Activated CD8-positive, alpha-beta memory T cell treated with anti-CD3 and anti-CD28 coated beads, Interleukin-2, amount 50 U/mL, for 4 hours (primary cell): Measurements from ENCODE around the gene TOGARAM2.
"Not testable (repeated sequence)": the region's sequence is repeated elsewhere in the genome, so short reads cannot be mapped to it uniquely, and the experiment has no call there.

Experiments used
- DNase-seq: peaks from one replicate; pipeline ENCODE4 v3.0.0-alpha.2; 2020

TOGARAM2 gene

GRCh38 chr2:28977176-28977875 lies 3.8 kb upstream of the TOGARAM2 start:
- DNase-seq: no peak

DNA sequence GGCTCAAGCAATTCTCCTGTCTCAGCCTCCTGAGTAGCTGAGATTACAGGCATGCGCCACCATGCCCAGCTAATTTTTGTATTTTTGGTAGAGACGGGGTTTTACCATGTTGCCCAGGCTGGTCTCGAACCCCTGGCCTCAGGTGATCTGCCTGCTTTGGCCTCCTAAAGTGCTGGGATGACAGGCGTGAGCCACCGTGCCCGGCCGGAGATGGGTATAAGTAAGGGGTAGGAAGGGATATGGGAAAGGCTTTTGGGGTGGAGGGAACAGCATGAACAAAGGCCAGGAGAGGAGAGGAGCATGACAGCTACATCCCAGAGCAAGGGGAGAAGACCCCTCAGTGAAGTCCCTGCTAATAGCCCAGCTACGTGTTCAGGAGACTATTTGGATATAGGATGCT lies 3.1 kb upstream of the TOGARAM2 start:
- not testable (repeated sequence) for DNase-seq

GRCh38 chr2:28978606-28979005 lies 2.5 kb upstream of the TOGARAM2 start:
- no peak for DNase-seq

DNA sequence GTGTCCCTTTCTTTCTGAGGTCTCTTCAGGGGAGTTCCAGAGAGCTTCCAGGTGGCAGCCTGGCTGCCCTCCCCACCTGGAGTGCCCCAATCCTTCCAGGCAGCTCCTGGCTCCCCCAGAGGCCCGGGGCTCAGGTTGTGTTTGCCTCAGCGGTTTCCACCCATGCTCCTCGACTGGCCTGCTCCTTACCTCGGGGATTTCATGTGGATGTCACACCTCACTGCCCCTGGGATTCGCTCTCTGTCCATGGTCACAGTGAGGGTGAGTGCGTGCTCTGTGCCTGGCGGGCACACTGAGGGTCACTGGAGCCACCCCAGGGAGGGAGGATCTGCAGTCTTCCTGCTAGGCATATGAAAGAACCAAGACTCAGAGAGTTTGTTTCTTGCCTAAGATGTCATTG lies 2.1 kb upstream of the TOGARAM2 start:
- DNase-seq: no peak

- DNase-seq: no peak
Observed at GRCh38 chr2:28979576-28980366, 1.3 kb upstream of the TOGARAM2 start.

GRCh38 chr2:28980368-28981015 lies 606 bp upstream of the TOGARAM2 start:
- DNase-seq: no peak

DNA sequence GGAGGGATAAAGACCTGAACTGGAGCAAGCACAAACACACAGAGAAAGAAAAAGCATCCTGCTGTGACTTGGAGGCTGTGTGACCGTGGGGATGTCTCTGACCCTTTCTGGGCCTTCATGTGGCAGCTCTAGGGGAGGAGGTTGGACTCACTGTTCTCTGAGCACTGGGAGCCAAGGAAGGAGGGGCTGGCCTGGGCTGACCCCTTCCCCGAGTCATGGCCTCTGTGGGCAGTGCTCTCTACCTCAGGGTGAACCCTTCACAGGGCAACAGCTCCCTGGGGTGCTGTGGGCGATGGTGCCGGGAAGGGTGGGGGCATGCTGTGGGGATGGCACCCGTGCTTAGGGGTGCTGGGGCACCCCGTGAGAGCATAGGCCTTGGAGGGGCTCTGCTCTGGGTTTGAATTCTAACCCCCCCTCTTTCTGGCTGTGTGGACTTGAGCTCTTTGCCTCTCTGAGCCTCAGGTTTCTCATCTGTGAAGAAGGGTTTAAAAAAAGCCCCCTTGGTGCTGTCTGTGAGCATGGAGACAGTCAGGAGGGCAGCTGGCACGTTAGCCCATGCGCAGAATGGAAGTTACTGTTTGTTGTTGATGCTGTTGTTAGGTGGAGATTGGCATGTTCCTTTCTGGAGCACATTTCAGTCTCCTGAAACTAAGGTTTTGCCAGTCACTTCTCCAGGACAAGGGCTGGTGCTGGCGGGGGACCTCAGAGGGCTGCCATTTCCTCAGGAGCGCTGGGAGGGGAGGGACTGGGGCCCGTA lies 700 bp downstream of the TOGARAM2 start:
- DNase-seq: no peak

DNA sequence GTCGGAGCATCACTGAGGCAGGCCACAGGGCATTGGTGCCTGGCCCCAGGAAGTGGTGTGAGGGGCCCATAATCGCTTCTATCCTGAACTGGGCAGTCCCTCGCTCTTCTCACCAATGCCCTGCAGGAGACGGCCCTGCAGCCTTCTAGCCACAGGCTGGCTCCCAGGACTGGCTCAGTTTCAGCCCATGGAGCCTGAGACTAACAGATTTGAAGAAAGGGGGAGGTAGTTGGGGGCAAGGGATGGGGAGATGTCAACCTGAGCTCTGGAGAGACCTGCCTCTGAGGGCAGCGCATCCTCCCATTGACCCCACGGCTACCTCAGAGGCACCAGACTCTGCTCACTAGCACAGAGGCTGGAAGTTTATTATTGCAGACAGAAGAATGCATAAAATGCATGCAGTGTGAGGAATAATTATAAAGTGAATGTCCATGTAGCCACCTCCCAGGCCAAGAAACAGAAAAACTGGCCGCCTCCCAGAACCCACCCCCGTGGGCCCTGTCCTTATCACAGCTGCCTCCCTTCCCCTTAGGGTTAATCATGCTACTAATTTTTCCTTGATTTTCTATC lies 1.4 kb downstream of the TOGARAM2 start:
- DNase-seq: no peak

DNA sequence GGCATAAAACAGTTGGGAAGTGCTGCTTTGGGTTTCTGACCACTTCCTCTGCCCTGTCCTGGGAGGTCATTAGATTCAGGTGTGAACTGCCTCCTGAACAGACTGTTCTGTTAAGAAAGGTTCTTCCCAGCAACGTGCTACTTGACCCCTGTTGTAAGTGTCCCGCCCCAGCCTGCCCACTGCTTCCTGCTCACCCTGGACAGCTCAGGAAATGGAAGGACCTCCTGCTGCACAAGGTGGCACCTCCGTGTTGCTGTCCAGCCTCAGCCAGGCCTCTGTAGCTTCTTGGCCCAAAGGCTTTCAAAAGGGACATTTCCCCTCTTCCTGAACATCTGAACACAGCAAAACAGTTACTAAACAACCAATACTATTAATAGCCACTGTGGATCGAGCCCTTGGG lies 5.3 kb downstream of the TOGARAM2 start:
- no peak for DNase-seq

DNA sequence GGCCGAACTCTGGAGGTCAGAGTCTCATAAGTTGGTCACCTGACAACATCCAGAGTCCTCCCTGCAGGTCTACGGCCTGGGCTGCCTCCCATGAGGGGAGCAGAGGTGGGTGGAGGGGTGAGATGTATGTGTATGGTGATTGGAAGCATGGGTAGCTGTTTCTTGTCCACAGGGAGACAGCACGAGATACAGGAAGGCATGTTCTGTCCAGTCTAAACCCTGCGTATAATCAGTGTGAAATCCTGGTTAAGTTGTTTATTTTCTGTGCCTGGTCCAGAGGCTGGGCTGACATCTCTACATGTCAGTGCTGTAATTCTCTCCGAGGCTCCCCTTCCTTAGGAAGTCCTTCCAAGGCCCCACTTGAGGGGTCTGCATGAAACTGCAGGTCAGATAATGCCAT lies 8.9 kb downstream of the TOGARAM2 start:
- DNase-seq: no peak

DNA sequence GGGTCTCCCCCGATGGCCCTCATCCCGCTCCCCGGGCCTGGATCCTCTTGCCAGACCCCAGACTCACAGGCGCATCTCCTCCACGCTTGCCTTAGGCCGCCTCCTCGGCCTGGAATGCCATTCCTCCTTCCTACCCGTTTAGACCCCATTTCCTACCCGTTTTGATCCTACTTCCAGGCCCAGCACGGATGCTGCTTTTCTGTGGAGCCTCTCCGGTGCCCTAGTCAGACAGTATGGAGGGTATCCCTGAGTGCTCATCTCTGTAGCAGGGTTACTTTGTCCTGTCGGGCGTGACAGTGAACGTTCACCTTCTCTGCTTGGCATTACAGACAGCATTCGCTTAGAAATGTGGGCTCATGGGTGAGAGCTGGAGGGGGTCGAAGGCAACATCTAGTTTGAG lies 9.3 kb downstream of the TOGARAM2 start:
- no peak for DNase-seq

DNA sequence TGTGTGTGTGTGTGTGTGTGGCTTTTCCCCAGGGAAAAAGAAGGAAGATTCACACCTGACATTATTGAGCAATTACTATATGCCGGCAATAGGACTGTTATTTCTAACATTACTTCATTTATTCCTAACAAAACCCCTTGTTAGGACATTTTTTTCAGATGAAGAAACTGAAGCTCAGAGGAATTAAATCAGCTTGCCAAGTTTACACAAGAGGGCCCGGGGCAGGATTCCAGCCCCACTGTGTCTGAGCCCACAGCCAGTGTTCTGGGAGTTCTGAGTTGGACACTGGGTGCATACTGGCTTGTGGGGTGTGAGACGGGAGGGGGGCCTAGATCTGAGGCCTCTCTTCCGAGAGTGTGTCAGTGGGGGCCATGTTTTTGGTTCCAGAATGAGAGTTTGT lies 9.9 kb downstream of the TOGARAM2 start:
- DNase-seq: no peak

DNA sequence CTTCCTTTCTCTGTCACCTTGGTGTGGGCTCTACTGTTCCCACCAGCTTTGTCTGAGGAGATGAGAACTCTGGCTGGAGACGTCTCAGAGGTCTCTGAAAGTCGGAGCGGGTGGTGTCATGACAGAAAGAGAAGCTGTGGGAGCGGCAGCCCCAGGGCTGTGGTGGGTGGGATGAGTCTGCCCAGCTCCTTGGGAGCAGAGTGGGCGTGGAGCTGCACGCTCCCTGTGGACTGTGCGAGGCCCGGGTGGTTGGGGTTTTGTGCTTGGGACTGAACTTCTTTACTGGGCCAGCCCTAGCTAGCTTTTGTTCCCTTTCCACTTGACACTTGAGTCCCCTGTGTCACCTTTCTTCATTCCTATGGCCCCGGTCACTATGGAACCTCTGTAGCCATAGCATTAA lies 10.4 kb downstream of the TOGARAM2 start:
- no peak for DNase-seq

DNA sequence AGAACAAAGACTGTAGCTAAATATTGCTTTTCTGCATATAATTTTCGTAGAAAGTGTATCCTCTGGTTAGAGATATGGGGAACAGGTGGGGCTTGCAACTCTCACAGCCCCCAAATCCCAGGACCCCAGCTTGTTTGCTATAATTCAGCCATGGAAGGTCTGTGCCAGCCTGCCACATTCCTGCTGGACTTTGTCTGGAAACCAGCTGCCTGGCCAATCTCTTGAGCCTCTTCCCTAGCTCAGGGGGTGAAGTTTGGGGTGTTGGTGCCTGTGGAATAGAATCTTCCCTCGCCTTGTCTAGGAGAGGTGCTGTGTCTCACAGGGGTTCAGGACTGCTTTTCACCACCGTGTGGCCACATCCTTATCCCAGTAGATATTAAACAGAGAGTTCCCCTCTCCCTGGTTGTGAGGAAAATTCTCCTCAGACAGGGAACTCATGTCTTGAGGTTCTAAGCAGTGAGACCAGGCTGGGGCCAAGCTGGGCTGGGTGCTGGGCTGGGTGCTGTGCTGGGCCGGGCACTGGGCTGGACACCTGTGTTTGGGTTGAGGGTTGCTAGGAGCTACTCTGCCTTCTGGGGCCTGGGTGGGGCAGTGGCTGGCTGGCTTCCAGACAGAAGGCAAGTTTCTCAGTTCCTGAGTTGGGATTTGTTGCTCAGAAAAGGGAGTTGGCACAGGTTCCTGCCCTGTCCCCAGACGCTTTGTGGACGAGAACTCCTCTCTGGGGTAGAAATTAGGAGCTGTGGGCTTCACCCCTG lies 12.3 kb downstream of the TOGARAM2 start:
- no peak for DNase-seq

DNA sequence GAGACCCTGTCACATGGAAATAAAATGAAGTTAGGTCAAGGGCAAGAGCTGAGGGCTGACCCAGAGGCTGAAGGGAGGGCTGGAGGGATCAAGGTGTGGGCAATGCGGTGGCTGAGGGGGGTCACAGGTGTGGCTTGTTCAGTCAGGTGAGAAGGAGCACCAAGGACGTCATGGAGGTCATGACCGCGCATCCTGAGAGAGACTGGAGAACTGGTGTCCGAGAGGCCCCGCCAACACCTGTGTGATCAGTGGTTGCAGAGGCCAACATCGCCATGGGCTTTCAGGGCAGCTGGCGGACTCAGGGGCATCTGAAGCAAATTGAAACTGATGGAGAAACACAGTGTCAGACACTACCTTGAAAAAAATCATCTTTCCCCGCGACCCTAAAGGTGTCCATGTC lies 13.0 kb downstream of the TOGARAM2 start:
- DNase-seq: no peak

DNA sequence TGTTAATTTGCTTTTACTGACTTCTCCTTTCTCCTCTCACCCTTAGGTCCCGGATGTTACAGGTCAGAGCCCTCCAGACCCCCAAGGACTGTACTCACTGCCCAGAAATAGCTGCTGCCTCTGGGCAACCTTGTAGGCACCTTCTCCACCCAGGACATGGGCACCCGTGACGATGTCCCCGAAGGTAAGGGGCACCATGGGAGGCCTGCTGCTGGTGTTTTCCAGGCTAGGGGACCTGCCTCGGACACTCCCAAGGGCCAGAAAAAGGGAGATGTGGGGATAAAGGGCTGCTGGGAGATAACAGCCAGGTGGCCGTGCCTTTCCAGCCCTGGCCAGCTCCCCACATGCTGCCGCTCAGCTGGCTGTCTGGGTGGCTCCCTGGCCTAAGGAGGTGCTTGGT lies 13.6 kb downstream of the TOGARAM2 start:
- DNase-seq: no peak

DNA sequence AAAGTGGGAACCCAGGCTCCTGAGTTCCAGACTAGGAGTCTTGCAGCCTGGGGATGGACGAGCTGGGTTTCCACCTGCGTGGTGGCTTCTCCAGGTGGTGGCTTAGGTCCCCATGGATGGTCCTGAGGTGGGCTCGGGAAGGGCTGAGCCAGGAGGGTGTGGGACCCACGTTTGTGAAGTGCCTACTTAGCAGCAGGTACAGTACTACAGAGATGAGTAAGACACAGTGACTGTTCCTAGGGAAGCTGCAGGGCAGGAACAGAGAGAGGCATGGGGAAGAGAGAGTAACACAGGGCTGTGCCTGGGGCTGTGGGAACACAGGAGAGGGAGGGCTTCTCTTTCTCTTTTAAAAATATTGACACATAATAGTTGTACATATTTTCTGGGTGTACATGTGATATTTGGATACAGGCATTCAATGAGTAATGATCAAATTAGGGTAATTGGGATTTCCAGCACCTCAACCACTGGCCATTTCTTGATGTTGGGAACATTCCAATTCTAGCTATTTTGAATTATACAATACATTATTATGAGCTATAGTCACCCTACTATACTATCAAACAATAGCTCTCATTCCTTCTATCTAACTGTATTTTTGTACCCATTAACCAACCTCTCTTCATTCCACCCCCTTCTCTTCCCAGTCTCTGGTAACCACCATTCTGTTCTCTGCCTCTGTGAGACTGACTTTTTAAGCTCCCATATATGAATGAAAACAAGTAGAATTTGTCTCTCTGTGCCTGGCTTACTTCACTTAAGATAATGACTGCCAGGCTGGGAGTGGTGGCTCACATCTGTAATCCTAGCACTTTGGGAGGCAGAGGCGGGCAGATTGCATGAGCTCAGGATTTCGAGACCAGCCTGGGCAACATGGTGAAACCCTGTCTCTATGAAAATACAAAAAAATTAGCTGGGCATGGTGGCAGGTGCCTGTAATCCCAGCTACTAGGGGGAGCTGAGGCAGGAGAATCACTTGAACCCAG lies 15.0 kb downstream of the TOGARAM2 start:
- no peak for DNase-seq

- DNase-seq: no peak
Observed at GRCh38 chr2:28997237-28997846, 16.2 kb downstream of the TOGARAM2 start.

DNA sequence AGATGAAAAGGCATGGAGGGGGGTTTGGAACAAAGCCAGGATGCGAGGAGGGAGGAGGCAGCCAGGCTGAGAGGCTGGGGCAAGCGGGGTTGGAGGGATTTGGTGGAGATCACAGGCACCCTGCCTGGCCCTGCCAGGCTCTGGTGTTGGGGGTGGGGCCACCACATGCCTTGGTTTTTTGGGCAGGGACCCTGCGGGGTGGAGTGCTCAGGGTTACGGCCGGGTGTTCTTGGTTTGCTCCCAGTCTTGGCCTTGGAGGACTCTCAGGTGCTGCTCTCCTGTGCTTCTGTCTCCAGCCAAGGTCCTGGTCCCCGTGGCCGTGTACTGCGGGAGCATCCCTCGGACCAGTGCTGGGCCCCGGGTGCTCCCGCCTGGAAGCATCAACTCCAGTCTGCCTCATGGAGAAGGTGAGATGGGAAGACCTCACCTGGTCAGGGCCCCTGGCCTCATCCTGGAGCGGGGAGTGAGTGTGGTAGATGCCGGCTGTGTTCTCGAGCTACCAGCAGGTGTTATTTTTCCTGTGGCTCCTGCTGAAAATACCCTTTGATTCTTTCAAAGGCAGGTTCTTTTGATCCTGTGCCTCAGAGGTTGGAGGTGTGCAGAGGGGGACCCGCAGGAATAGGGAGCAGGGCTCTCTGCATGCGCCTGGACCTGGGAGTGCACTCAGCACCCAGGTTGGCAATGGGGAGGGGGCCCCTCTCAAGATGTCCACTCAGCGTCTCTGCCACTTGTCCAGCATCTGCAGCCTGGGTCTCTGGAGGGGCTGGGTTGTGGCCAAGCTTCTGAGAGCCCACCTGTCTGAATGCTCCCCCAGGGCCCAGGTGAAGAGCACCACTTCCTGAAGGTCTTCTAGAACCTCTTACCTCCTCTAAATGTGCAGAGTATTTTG lies 17.0 kb downstream of the TOGARAM2 start:
- no peak for DNase-seq
